CD4-positive, CD25-positive, alpha-beta regulatory T cell (primary cell): Measurements from ENCODE around the gene FBXW11. TPM values are rescaled to one million over a fixed set of nuclear protein-coding genes. Genes with fewer than 3 reads are reported as not detected.
"Not testable (repeated sequence)": the region's sequence is repeated elsewhere in the genome, so short reads cannot be mapped to it uniquely, and the experiment has no call there.

Experiments
- ATAC-seq, 2 donors: fragments of 150-1000 bp; cut with Tn5 transposase; one replicate each; pipeline ENCODE4 v1.10.0; 2021; ENCODE audit warnings: low read depth in 2 of 2, moderate number of reproducible peaks in 2 of 2, moderate library complexity in 1 of 2
- DNase-seq, 3 donors: peaks; one replicate each; pipeline versions ENCODE4 v3.0.0 to v3.0.0-alpha.2; 2012 to 2022; ENCODE audit warnings: mixed read lengths in 1 of 3
- H3K27ac ChIP-seq: one replicate; pipeline ENCODE4 v1.7.0; 2013; ENCODE audit warnings: mild to moderate bottlenecking, low read length; ENCODE audit not compliant: insufficient read depth, poor library complexity, severe bottlenecking
- H3K27me3 ChIP-seq: one replicate; pipeline ENCODE4 v1.7.0; 2013; ENCODE audit warnings: low read length; ENCODE audit not compliant: control insufficient read depth, insufficient read depth
- H3K36me3 ChIP-seq: one replicate; pipeline ENCODE4 v1.7.0; 2013; ENCODE audit warnings: mild to moderate bottlenecking, low read length, moderate library complexity; ENCODE audit not compliant: control insufficient read depth, insufficient read depth
- H3K4me1 ChIP-seq: 2 replicates; pipeline ENCODE4 v1.7.0; 2013; ENCODE audit warnings: mild to moderate bottlenecking, low read length; ENCODE audit not compliant: insufficient read depth, control insufficient read depth, poor library complexity, severe bottlenecking
- H3K4me3 ChIP-seq: one replicate; pipeline ENCODE4 v1.7.0; 2013; ENCODE audit warnings: low read depth, mild to moderate bottlenecking, low read length, moderate library complexity
- H3K9me3 ChIP-seq, 2 experiments: 1 replicate in 1 of 2; 2 replicates in 1 of 2; pipeline ENCODE4 v1.7.0; 2013; ENCODE audit warnings: low read length in 2 of 2, mild to moderate bottlenecking in 1 of 2, moderate library complexity in 1 of 2; ENCODE audit not compliant: control insufficient read depth in 2 of 2
- H3K27ac Mint-ChIP-seq, 3 donors: one replicate each; pipeline ENCODE4 v1.8.0; 2020 to 2022; ENCODE audit warnings: mild to moderate bottlenecking in 3 of 3, mixed read lengths in 3 of 3, moderate library complexity in 2 of 3
- H3K27me3 Mint-ChIP-seq: one replicate; pipeline ENCODE4 v1.8.0; 2022; ENCODE audit warnings: mild to moderate bottlenecking, mixed read lengths
- H3K36me3 Mint-ChIP-seq: one replicate; pipeline ENCODE4 v1.8.0; 2020; ENCODE audit warnings: mixed read lengths
- H3K4me1 Mint-ChIP-seq, 4 donors: one replicate each; pipeline ENCODE4 v1.8.0; 2020 to 2022; ENCODE audit warnings: mixed read lengths in 4 of 4, mild to moderate bottlenecking in 1 of 4
- H3K4me3 Mint-ChIP-seq, 4 donors: one replicate each; pipeline ENCODE4 v1.8.0; 2020 to 2022; ENCODE audit warnings: mild to moderate bottlenecking in 4 of 4, mixed read lengths in 4 of 4, moderate library complexity in 3 of 4
- H3K9me3 Mint-ChIP-seq, 7 donors: one replicate each; pipeline ENCODE4 v1.8.0; 2020 to 2022; ENCODE audit warnings: mixed read lengths in 7 of 7, mild to moderate bottlenecking in 3 of 7, moderate library complexity in 2 of 7
- polyA plus RNA-seq, 4 donors: library from polyadenylated mRNA; unstranded; fragments of 300-500 nt; fragmentation: Illumina TruSeq; gene quantifications; one replicate each; pipeline ENCODE4 v1.2.3, GENCODE V29; 2021
- total RNA-seq: library from RNA; stranded (reverse); gene quantifications from one replicate; pipeline ENCODE4 v1.2.3, GENCODE V29; 2022

The FBXW11 gene
- total and polyA plus RNA-seq, 5 donors from 2014 or later, result 20.6 to 40.7 (median 25.8) TPM

DNA sequence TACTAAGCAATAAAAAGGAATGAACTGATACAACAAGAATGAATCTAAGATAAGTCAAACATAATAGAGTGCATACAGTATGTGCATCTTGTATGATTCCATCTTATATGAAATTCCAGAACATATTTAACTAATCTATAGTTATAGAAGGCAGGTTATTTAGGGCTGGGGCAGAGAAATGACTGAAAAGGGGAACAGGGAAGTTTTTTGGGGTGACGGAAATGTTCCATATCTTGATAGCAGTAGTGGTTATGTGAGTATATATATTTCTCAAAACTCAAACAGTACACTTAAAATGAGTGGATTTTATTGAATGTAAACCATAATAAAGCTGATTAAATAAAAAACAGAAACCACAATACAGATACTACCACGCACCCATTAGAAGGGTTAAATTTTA, 24.6 kb downstream of the FBXW11 start:
- no peaks in the 10 kb centered on the region for H3K27me3 ChIP-seq
- peaks cover 12% of the 10 kb centered on the region for H3K36me3 ChIP-seq
- Mint-ChIP-seq H3K4me3 (no peak overlapping the region), H3K9me3 (peaks cover 0 to 25% (median 5%) of the 10 kb centered on the region in 7 donors), H3K27ac (peak overlapping the region in 1 of 3 donors; percentile 1), H3K4me1 (peaks cover 26 to 49% (median 31%) of the 10 kb centered on the region in 4 donors), H3K36me3 (peaks cover 16% of the 10 kb centered on the region), H3K27me3 (no peaks in the 10 kb centered on the region)
- no peak overlapping the region for H3K4me3 ChIP-seq
- peaks cover 9% of the 10 kb centered on the region for H3K4me1 ChIP-seq
- DNase-seq (no peak), ATAC-seq (no peak)
- H3K27ac ChIP-seq, result no peak overlapping the region
- H3K9me3 ChIP-seq, result peaks cover 25% of the 10 kb centered on the region in 2 experiments

GRCh38 chr5:171980792-171981191, 25.6 kb downstream of the FBXW11 start:
- peaks cover 26 to 51% (median 36%) of the 10 kb centered on the region in 4 donors for H3K4me1 Mint-ChIP-seq
- peaks cover 9% of the 10 kb centered on the region for H3K4me1 ChIP-seq
- no peak overlapping the region for H3K4me3 Mint-ChIP-seq
- no peak overlapping the region for H3K27ac Mint-ChIP-seq
- H3K27ac ChIP-seq, result no peak overlapping the region
- peaks cover 25% of the 10 kb centered on the region in 2 experiments for H3K9me3 ChIP-seq
- no peaks in the 10 kb centered on the region for H3K27me3 ChIP-seq
- DNase-seq (no peak), ATAC-seq (no peak)
- H3K27me3 Mint-ChIP-seq, result no peaks in the 10 kb centered on the region
- peaks cover 16% of the 10 kb centered on the region for H3K36me3 Mint-ChIP-seq
- peaks cover 12% of the 10 kb centered on the region for H3K36me3 ChIP-seq
- peaks cover 0 to 25% (median 5%) of the 10 kb centered on the region in 7 donors for H3K9me3 Mint-ChIP-seq
- no peak overlapping the region for H3K4me3 ChIP-seq

DNA sequence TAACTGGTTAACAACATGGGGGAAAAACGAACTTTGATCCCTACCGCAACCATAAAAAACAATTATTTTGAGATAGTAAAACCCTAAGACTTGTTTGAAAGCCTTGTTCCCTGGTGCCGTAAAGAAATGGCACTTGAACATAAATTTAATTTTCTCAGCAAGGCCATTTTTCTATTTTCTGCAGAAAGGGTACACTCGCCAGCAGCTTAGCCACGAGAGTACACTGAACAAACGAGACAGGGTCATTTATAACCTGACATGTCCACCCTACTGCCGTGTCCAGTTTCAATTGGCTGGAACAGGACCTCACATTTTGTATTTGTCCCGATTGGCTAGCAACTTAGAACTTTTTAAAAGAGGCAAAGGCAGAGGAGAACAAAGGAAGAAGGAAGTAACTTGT, 26.8 kb downstream of the FBXW11 start:
- Mint-ChIP-seq H3K4me3 (no peak overlapping the region), H3K9me3 (peaks cover 0 to 25% (median 5%) of the 10 kb centered on the region in 7 donors), H3K4me1 (peaks cover 32 to 58% (median 38%) of the 10 kb centered on the region in 4 donors), H3K36me3 (peaks cover 25% of the 10 kb centered on the region), H3K27ac (no peak overlapping the region), H3K27me3 (no peaks in the 10 kb centered on the region)
- Histone ChIP-seq H3K4me1 (no peaks in the 10 kb centered on the region), H3K36me3 (peaks cover 12% of the 10 kb centered on the region), H3K9me3 (peaks cover 25% of the 10 kb centered on the region in 2 experiments), H3K27ac (no peak overlapping the region), H3K4me3 (no peak overlapping the region), H3K27me3 (no peaks in the 10 kb centered on the region)
- DNase-seq, result no peak
- ATAC-seq, result no peak

GRCh38 chr5:171978519-171978918, 27.9 kb downstream of the FBXW11 start:
- Mint-ChIP-seq H3K4me1 (peaks cover 24 to 55% (median 33%) of the 10 kb centered on the region in 4 donors), H3K27ac (no peak overlapping the region), H3K4me3 (no peak overlapping the region), H3K9me3 (peaks cover 0 to 25% (median 5%) of the 10 kb centered on the region in 7 donors), H3K36me3 (peaks cover 21% of the 10 kb centered on the region), H3K27me3 (no peaks in the 10 kb centered on the region)
- ATAC-seq (no peak), DNase-seq (no peak)
- H3K27ac ChIP-seq, result no peak overlapping the region
- H3K4me1 ChIP-seq, result no peaks in the 10 kb centered on the region
- H3K9me3 ChIP-seq, result peaks cover 25% of the 10 kb centered on the region in 2 experiments
- H3K4me3 ChIP-seq, result no peak overlapping the region
- peaks cover 10% of the 10 kb centered on the region for H3K36me3 ChIP-seq
- no peaks in the 10 kb centered on the region for H3K27me3 ChIP-seq

GRCh38 chr5:171978016-171978415, 28.4 kb downstream of the FBXW11 start:
- Histone ChIP-seq H3K4me3 (no peak overlapping the region), H3K27ac (no peak overlapping the region), H3K27me3 (no peaks in the 10 kb centered on the region), H3K9me3 (peaks cover 25% of the 10 kb centered on the region in 2 experiments), H3K36me3 (peaks cover 8% of the 10 kb centered on the region), H3K4me1 (no peaks in the 10 kb centered on the region)
- Mint-ChIP-seq H3K27ac (peak overlapping the region in 1 of 3 donors; percentile 45), H3K4me1 (peaks cover 29 to 58% (median 37%) of the 10 kb centered on the region in 4 donors), H3K9me3 (peaks cover 0 to 25% (median 5%) of the 10 kb centered on the region in 7 donors), H3K27me3 (no peaks in the 10 kb centered on the region), H3K36me3 (peaks cover 24% of the 10 kb centered on the region), H3K4me3 (peak overlapping the region in 1 of 4 donors; percentile 25)
- ATAC-seq, result no peak
- DNase-seq, result no peak

- not testable (repeated sequence) for H3K27me3 ChIP-seq, DNase-seq, H3K27me3 Mint-ChIP-seq, H3K27ac ChIP-seq, H3K27ac Mint-ChIP-seq, H3K36me3 ChIP-seq, ATAC-seq, H3K4me1 ChIP-seq, H3K4me3 ChIP-seq
- peaks cover 31 to 63% (median 40%) of the 10 kb centered on the region in 4 donors for H3K4me1 Mint-ChIP-seq
- peaks cover 25% of the 10 kb centered on the region in 2 experiments for H3K9me3 ChIP-seq
- H3K9me3 Mint-ChIP-seq, result peaks cover 0 to 25% (median 5%) of the 10 kb centered on the region in 7 donors
- H3K4me3 Mint-ChIP-seq, result peak overlapping the region in 1 of 4 donors; percentile 4
- peaks cover 26% of the 10 kb centered on the region for H3K36me3 Mint-ChIP-seq
Observed at GRCh38 chr5:171977244-171977950, 29.0 kb downstream of the FBXW11 start.

DNA sequence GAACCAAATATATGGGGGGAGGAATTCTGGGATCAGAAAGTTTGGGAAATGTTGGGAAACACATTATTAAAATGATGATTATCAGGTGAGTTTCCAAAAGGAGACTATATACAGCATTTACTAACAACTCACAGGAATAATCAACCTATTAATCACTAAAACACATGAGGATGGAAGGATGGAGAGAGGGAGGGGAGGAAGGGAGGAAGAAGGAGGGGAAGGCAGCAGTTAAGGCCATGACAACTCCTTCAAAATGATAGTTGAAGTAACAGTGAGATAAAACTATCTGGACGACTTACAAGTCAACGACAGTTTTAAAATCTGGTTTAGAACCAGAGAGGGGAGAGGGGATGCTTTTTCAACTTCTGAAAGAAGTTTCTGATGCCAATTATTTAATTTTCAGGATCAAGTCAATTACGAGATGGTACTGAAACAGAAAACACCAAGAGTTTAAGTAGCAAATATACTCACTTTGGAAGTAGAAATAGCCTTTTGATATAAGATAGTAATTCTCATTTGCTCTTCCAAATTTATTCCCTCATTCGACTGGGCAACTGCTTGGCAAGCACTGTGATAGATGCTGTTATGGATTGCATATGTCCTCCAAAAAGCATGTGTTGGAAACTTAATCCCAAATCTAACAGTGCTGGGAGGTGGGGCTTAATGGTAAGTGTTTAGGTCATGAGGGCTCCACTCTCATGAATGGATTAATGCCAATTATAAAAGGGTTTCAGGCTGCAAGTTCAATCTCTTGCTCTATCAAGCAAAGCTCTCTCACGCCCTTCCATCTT, 30.4 kb downstream of the FBXW11 start:
- Mint-ChIP-seq H3K27me3 (no peaks in the 10 kb centered on the region), H3K9me3 (peaks cover 0 to 16% (median 3%) of the 10 kb centered on the region in 7 donors), H3K36me3 (peaks cover 24% of the 10 kb centered on the region), H3K4me1 (peaks cover 30 to 63% (median 43%) of the 10 kb centered on the region in 4 donors), H3K27ac (peak overlapping the region in 2 of 3 donors; percentile 72 to 83), H3K4me3 (peak overlapping the region in 1 of 4 donors; percentile 56)
- Histone ChIP-seq H3K4me1 (no peaks in the 10 kb centered on the region), H3K27me3 (no peaks in the 10 kb centered on the region), H3K36me3 (peaks cover 2% of the 10 kb centered on the region), H3K27ac (no peak overlapping the region), H3K9me3 (peaks cover 21% of the 10 kb centered on the region in 2 experiments), H3K4me3 (no peak overlapping the region)
- DNase-seq (no peak), ATAC-seq (no peak)
